BJ (cell line): Measurements from ENCODE around the gene UBAP2. TPM values are rescaled to one million over a fixed set of nuclear protein-coding genes. Genes with fewer than 3 reads are reported as not detected.

Experiments used
- CTCF ChIA-PET: fragments of 350-600 bp; formaldehyde crosslinking; extraction: SDS; loops from one replicate; lab custom pipeline; 2021; ENCODE audit warnings: antibody characterized with exemption, inconsistent platforms; lab: Yijun Ruan, JAX
- POLR2A ChIA-PET: fragments of 300-600 bp; sonication (Branson Sonifier 250); formaldehyde crosslinking; extraction: SDS; loops from one replicate; lab custom pipeline; 2021; ENCODE audit warnings: antibody characterized with exemption; lab: Charles Lee
- DNase-seq: peaks from one replicate; pipeline ENCODE4 v3.0.0-alpha.2; 2011; ENCODE audit warnings: low read depth
- H3K27me3 ChIP-seq: 2 replicates; pipeline ENCODE4 v1.6.0; 2011; ENCODE audit warnings: low read length; ENCODE audit not compliant: control insufficient read depth, insufficient read depth
- H3K36me3 ChIP-seq: 2 replicates; pipeline ENCODE4 v1.5.1; 2011; ENCODE audit warnings: low read length; ENCODE audit not compliant: control insufficient read depth, insufficient read depth
- H3K4me3 ChIP-seq: 2 replicates; pipeline ENCODE4 v1.5.1; 2011; ENCODE audit warnings: low read depth, mild to moderate bottlenecking, control low read depth, low read length
- CTCF ChIP-seq: IDR thresholded peaks from 2 replicates; pipeline ENCODE4 v1.5.1; 2011; ENCODE audit warnings: low read depth, mild to moderate bottlenecking, control low read depth, inconsistent platforms, low read length, moderate library complexity; ENCODE audit not compliant: insufficient read depth
- polyA plus RNA-seq: library from polyadenylated mRNA; depleted of rRNA; stranded (reverse); fragments of >200 nt; gene quantifications from 2 replicates; pipeline ENCODE4 v1.2.3, GENCODE V29; 2011

UBAP2 gene
- polyA plus RNA-seq, 1 experiment: 18.9 TPM

- ChIA-PET CTCF (no interaction called here), POLR2A (no interaction called here)
- Histone ChIP-seq H3K36me3 (peaks cover 42% of the 10 kb centered on the region), H3K27me3 (no peaks in the 10 kb centered on the region), H3K4me3 (no peak overlapping the region)
- no peak for TF ChIP-seq CTCF
- DNase-seq: no peak
Measured at GRCh38 chr9:33931326-33931725, 117.4 kb downstream of the UBAP2 start.

GRCh38 chr9:33927694-33928093 lies 121.0 kb downstream of the UBAP2 start:
- Histone ChIP-seq H3K27me3 (no peaks in the 10 kb centered on the region), H3K36me3 (peaks cover 50% of the 10 kb centered on the region), H3K4me3 (no peak overlapping the region)
- no peak for DNase-seq
- TF ChIP-seq CTCF: no peak
- POLR2A ChIA-PET: no interaction called here
- CTCF ChIA-PET: interaction anchor here (1.1 kb wide), 1 partner anchor 190 kb away, joined by 3 read pairs; no protein-coding TSS in a partner anchor

GRCh38 chr9:33926746-33927485 lies 121.8 kb downstream of the UBAP2 start:
- TF ChIP-seq CTCF: no peak
- no peaks in the 10 kb centered on the region for H3K27me3 ChIP-seq
- POLR2A ChIA-PET: no interaction called here
- peaks cover 50% of the 10 kb centered on the region for H3K36me3 ChIP-seq
- CTCF ChIA-PET: interaction anchor here (3.7 to 5.0 kb wide), 2 partner anchors 8 to 147 kb away, joined by 27 to 36 read pairs; no protein-coding TSS in a partner anchor
- DNase-seq: no peak
- no peak overlapping the region for H3K4me3 ChIP-seq

- POLR2A ChIA-PET: no interaction called here
Measured at GRCh38 chr9:33924978-33925797, 123.5 kb downstream of the UBAP2 start.

More at GRCh38 chr9:33924978-33925797, 123.5 kb downstream of the UBAP2 start:
- no peak overlapping the region for H3K4me3 ChIP-seq
- no peak for DNase-seq
- peaks cover 49% of the 10 kb centered on the region for H3K36me3 ChIP-seq
- H3K27me3 ChIP-seq: no peaks in the 10 kb centered on the region
- CTCF ChIA-PET: interaction anchor here (0.6 to 5.0 kb wide), 14 partner anchors 8 to 412 kb away, joined by 3 to 36 read pairs (median 4); no protein-coding TSS in a partner anchor
- peak; percentile 72 for TF ChIP-seq CTCF
